Activated CD8-positive, alpha-beta memory T cell treated with anti-CD3 and anti-CD28 coated beads, Interleukin-2, amount 50 U/mL, for 24 hours (primary cell): ENCODE data around the gene TPP2.

Source experiments
- DNase-seq: peaks from one replicate; pipeline ENCODE4 v3.0.0-alpha.2; 2020; ENCODE audit errors: extremely low read depth

TPP2 gene

DNA sequence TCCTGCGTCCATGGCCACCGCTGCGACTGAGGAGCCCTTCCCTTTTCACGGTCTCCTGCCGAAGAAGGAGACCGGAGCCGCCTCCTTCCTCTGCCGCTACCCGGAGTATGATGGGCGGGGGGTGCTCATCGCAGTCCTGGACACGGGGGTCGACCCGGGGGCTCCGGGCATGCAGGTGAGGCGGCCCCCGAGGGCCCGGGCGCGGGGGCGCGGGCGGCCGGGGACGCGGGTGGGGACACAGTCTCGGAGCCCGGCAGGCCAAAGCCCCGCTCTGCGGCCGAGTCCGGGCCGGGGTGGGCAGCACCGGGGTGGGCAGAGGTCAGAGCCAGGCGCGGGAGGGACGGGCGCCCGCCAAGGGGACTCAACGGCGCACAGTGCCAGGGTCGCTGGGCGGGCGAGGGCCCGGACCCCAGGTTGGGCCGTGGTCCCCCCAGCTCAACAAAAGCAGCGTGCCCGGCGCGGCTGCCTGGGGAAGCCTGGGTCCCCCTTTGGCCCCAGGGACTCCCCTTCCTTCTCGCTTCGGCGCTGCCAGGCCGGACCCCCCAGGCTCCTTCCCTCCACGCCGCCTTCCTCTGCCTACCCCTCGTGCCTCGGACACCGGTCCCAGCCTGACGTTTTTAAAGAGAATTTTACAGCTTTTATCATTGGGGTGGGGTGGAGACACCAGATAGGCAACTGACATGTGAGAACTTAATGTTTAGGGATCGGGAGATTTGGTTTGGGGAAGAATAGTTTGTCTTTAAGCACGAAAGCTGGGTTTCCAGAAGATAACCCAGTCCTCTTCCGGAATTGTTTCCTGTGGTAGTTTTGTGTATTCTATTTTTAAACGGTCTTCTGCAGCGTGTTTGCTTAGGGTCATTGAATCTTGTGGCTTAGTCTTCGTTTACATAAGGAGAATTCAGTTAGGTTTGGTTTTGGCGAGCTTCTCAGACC, 509 bp downstream of the TPP2 start:
- no peak for DNase-seq

DNA sequence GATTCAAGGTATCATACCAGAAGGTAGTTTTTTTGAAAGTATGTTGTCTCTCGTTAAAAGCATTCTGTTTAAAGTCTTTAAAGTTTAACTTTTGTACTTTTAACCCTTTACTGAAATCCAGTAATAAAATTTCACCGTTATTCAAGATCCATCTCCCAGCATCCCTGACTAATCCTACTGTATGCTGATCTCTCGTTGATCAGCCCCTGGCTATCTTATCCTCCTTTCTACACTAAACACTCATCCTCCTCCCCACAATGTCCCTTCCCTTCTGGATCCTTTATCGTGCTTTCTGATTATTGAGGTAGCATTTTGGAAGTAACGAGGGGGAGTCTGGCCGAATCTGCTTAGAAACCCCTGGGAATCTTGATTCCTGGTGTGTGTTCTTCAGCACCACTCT, 1.3 kb downstream of the TPP2 start:
- DNase-seq: no peak

- DNase-seq: no peak
These were observed 2.7 kb downstream of the TPP2 start for GRCh38 chr13:102599426-102600012.

DNA sequence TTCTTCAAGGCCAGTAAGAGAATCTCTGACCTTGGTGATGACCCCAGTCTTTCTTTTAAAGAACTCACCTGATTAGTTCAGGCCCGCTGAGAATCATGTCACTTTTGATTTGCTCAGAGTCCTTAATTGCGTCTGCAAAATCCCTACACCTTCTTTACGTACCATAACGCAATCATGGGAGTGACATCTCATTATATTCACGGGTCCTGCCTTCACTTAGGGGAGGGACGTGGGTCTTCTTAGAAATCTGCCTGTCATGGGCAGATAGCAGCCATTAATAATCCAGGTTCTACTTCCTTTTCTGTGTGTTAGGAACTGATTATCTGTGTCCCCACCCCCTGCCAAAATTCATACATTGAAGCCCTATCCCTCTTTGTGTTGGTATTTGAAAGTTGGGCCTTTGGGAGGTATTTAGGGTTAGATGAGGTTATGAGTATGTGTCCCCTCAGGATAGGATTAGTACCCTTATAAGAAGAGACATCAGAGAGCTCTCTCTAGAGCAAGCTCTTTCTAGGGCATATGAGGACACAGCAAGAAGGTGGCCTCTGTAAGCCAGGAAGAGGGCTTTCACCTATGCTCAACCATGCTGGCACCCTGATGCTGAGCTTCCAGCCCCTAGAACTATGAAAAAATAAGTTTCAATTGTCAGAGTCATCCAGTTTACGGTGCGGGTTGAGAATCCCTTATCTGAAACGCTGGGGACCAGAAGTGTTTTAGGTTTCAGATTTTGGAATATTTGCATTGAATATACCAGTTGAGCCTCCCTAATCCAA, 9.9 kb downstream of the TPP2 start:
- no peak for DNase-seq

DNA sequence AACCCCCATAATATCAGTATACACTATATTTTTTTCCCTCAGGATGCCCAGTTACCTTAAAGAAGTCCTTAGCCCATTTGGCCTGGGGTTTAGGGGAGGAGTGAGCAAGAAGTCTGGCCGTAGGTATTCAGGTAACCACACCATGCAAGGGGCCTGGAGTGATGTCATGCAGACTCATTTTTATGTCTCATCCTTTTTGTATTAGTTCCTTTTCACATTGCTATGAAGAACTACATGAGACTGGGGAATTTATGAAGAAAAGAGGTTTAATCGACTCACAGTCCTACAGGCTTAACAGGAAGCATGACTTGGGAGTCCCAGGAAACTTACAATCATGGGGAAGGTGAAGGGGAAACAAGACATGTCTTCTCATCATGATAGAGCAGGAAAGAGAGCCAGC, 12.2 kb downstream of the TPP2 start:
- no peak for DNase-seq

- no peak for DNase-seq
These were observed 12.9 kb downstream of the TPP2 start for GRCh38 chr13:102609696-102610095.

- no peak for DNase-seq
These were observed 13.6 kb downstream of the TPP2 start for GRCh38 chr13:102610296-102610895.

GRCh38 chr13:102617697-102618350, 21.0 kb downstream of the TPP2 start:
- DNase-seq: no peak

- DNase-seq: no peak
These were observed 23.7 kb downstream of the TPP2 start for GRCh38 chr13:102620516-102620915.

DNA sequence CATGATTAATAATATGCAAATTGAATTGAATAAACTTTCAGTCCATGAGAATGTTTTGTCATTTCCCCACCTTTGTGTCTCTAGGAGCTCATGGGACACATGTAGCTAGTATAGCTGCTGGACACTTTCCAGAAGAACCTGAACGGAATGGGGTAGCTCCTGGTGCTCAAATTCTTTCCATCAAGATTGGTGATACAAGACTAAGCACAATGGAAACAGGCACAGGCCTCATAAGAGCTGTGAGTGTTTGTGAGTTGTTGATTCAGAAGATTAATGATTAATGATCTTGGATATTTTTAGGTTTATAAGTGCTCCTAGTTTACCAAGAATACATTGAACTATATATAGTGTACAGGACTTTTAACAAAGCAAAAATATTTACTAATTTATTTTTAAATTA, 30.1 kb downstream of the TPP2 start:
- no peak for DNase-seq

GRCh38 chr13:102628559-102628958, 31.8 kb downstream of the TPP2 start:
- DNase-seq: no peak

GRCh38 chr13:102631198-102631597, 34.4 kb downstream of the TPP2 start:
- DNase-seq: no peak

DNA sequence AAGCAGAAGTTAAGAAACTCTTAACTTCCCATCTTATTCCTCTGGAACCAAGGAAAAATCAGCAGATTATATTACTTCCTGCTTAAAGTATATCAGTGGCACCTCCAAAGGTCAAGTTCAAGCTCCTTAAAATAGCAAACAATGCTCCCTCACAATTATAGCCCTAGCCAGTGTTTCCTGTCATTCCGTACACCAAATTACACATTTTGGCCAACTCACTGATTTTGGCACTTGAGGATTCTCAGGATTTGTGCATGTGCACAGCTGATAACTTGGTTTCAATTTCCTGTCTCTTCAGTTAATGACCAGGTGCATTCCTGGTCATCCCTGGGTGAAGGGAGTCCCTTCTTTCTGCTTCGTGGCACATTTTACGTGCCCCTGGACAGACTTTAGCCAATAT, 42.0 kb downstream of the TPP2 start:
- DNase-seq: no peak

GRCh38 chr13:102642029-102642428, 45.2 kb downstream of the TPP2 start:
- no peak for DNase-seq

GRCh38 chr13:102642475-102642874, 45.7 kb downstream of the TPP2 start:
- DNase-seq: no peak

DNA sequence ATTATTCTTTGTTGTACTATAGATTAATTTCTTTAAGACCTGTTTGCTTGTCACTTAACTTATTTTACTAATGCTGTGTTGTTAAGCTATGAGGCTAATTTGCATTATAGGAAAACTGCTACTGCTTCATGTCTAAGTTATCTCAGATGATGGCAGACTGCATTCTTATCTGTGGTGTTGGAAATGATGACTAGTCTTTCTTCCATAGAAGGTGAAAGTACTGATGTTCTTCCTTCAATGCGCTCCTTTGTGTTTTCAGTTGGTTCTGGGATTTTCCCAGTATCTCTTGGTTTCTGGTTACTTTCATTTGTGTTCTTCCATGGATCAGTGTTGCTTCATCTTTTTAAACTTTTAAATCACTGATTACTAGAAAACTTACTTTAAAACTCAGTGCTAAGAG, 46.9 kb downstream of the TPP2 start:
- no peak for DNase-seq

- no peak for DNase-seq
These were observed 48.9 kb downstream of the TPP2 start for GRCh38 chr13:102645701-102646100.

DNA sequence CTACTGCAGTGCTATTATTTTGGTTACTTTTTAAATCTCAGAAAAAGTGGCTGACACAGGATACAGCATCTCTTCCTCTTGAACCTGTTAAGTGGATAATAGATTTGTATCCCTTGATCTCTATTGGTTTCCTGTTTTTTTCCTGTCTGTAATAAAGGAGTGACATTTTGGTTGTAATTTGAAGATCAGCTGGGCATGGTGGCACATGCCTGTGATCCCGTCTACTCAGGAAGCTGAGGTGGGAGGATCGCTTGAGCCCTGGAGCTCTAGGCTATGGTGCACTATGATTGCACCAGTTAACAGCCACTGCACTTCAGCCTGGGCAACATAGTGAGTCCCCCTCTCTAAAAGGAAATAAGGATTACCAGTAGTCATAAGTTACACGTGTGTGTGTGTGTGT, 51.3 kb downstream of the TPP2 start:
- DNase-seq: no peak

- no peak for DNase-seq
These were observed 53.7 kb downstream of the TPP2 start for GRCh38 chr13:102650444-102650843.

- DNase-seq: no peak
These were observed 54.6 kb downstream of the TPP2 start for GRCh38 chr13:102651392-102651791.

GRCh38 chr13:102651892-102652291, 55.1 kb downstream of the TPP2 start:
- DNase-seq: no peak

- DNase-seq: no peak
These were observed 58.0 kb downstream of the TPP2 start for GRCh38 chr13:102654756-102655155.
